HEK293 (cell line): ENCODE measurements around the gene PINLYP.

Source experiments
- OVOL3 ChIP-seq: fragments of 450-650 bp; formaldehyde crosslinking; IDR thresholded peaks from 2 replicates; pipeline ENCODE4 v1.5.1; 2016; ENCODE audit warnings: missing biosample characterization, missing genetic modification characterization
- TRIM28 ChIP-seq: IDR thresholded peaks from 2 replicates; pipeline ENCODE4 v1.6.1; 2011; ENCODE audit warnings: low read length, control low read depth, borderline replicate concordance
- ZBTB20 ChIP-seq: fragments of 450-650 bp; formaldehyde crosslinking; IDR thresholded peaks from 2 replicates; pipeline ENCODE4 v1.5.1; 2016; ENCODE audit warnings: missing biosample characterization, missing genetic modification characterization
- ZFP69B ChIP-seq: fragments of 450-650 bp; formaldehyde crosslinking; IDR thresholded peaks from 2 replicates; pipeline ENCODE4 v1.5.1; 2016; ENCODE audit warnings: missing biosample characterization, missing genetic modification characterization
- ZNF112 ChIP-seq: fragments of 450-650 bp; formaldehyde crosslinking; IDR thresholded peaks from 2 replicates; pipeline ENCODE4 v1.5.0; 2017; ENCODE audit warnings: missing biosample characterization, missing genetic modification characterization
- ZNF121 ChIP-seq: fragments of 450-650 bp; formaldehyde crosslinking; IDR thresholded peaks from 2 replicates; pipeline ENCODE4 v1.5.1; 2016; ENCODE audit warnings: missing biosample characterization, missing genetic modification characterization
- ZNF140 ChIP-seq: fragments of 450-650 bp; formaldehyde crosslinking; IDR thresholded peaks from 2 replicates; pipeline ENCODE4 v1.5.1; 2016; ENCODE audit warnings: missing biosample characterization, missing genetic modification characterization
- ZNF157 ChIP-seq: fragments of 450-650 bp; formaldehyde crosslinking; IDR thresholded peaks from 2 replicates; pipeline ENCODE4 v1.5.1; 2016; ENCODE audit warnings: missing biosample characterization, missing genetic modification characterization
- ZNF169 ChIP-seq: fragments of 450-650 bp; formaldehyde crosslinking; IDR thresholded peaks from 2 replicates; pipeline ENCODE4 v1.5.1; 2016; ENCODE audit warnings: missing biosample characterization, missing genetic modification characterization
- ZNF23 ChIP-seq: fragments of 450-650 bp; formaldehyde crosslinking; IDR thresholded peaks from 2 replicates; pipeline ENCODE4 v1.5.1; 2016; ENCODE audit warnings: missing biosample characterization, missing genetic modification characterization, borderline replicate concordance
- ZNF292 ChIP-seq: fragments of 450-650 bp; formaldehyde crosslinking; IDR thresholded peaks from 2 replicates; pipeline ENCODE4 v1.5.1; 2016; ENCODE audit warnings: low read depth, missing biosample characterization, missing genetic modification characterization, borderline replicate concordance
- ZNF510 ChIP-seq: fragments of 450-650 bp; formaldehyde crosslinking; IDR thresholded peaks from 2 replicates; pipeline ENCODE4 v1.5.1; 2018; ENCODE audit warnings: mild to moderate bottlenecking, missing genetic modification characterization, missing biosample characterization; ENCODE audit not compliant: insufficient replicate concordance
- ZNF560 ChIP-seq: fragments of 450-650 bp; formaldehyde crosslinking; IDR thresholded peaks from 2 replicates; pipeline ENCODE4 v1.5.1; 2017; ENCODE audit warnings: missing biosample characterization, missing genetic modification characterization, borderline replicate concordance
- ZNF610 ChIP-seq: fragments of 450-650 bp; formaldehyde crosslinking; IDR thresholded peaks from 2 replicates; pipeline ENCODE4 v1.5.1; 2016; ENCODE audit warnings: missing biosample characterization, missing genetic modification characterization, borderline replicate concordance
- ZNF626 ChIP-seq: fragments of 450-650 bp; sonication (Bioruptor Pico); formaldehyde crosslinking; IDR thresholded peaks from 2 replicates; pipeline ENCODE4 v1.5.1; 2018; ENCODE audit warnings: missing biosample characterization, missing genetic modification characterization, inconsistent platforms
- ZNF792 ChIP-seq: fragments of 450-650 bp; formaldehyde crosslinking; IDR thresholded peaks from 2 replicates; pipeline ENCODE4 v1.5.1; 2016; ENCODE audit warnings: missing biosample characterization, missing genetic modification characterization
- TF ChIP-seq, protein P1 (sequence below): fragments of 450-650 bp; formaldehyde crosslinking; IDR thresholded peaks from 2 replicates; pipeline ENCODE4 v1.5.1; 2017; ENCODE audit warnings: missing biosample characterization, missing genetic modification characterization
- TF ChIP-seq, protein P2 (sequence below): fragments of 450-650 bp; formaldehyde crosslinking; optimal IDR thresholded peaks from 2 replicates; pipeline ENCODE3; 2016; ENCODE audit warnings: missing biosample characterization, mild to moderate bottlenecking, missing genetic modification characterization
- TF ChIP-seq, protein P3 (sequence below): fragments of 450-650 bp; formaldehyde crosslinking; IDR thresholded peaks from 2 replicates; pipeline ENCODE4 v1.5.1; 2016; ENCODE audit warnings: missing biosample characterization, missing genetic modification characterization
- TF ChIP-seq, protein P4 (sequence below): fragments of 450-650 bp; IDR thresholded peaks from 2 replicates; pipeline ENCODE4 v1.5.1; 2018; ENCODE audit warnings: missing biosample characterization, missing genetic modification characterization
- TF ChIP-seq, protein P5 (sequence below): IDR thresholded peaks from 2 replicates; pipeline ENCODE4 v1.6.1; 2011; ENCODE audit warnings: mild to moderate bottlenecking, low read depth, low read length, borderline replicate concordance
- TF ChIP-seq, protein P6 (sequence below): fragments of 450-650 bp; formaldehyde crosslinking; IDR thresholded peaks from 2 replicates; pipeline ENCODE4 v1.5.1; 2016; ENCODE audit warnings: missing biosample characterization, missing genetic modification characterization
- TF ChIP-seq, protein P7 (sequence below): fragments of 450-650 bp; formaldehyde crosslinking; IDR thresholded peaks from 2 replicates; pipeline ENCODE4 v1.5.1; 2017; ENCODE audit warnings: missing biosample characterization, missing genetic modification characterization
- TF ChIP-seq, protein P8 (sequence below): fragments of 450-650 bp; formaldehyde crosslinking; IDR thresholded peaks from 2 replicates; pipeline ENCODE4 v1.5.1; 2016; ENCODE audit warnings: missing biosample characterization, missing genetic modification characterization, low read depth

Gene PINLYP

DNA sequence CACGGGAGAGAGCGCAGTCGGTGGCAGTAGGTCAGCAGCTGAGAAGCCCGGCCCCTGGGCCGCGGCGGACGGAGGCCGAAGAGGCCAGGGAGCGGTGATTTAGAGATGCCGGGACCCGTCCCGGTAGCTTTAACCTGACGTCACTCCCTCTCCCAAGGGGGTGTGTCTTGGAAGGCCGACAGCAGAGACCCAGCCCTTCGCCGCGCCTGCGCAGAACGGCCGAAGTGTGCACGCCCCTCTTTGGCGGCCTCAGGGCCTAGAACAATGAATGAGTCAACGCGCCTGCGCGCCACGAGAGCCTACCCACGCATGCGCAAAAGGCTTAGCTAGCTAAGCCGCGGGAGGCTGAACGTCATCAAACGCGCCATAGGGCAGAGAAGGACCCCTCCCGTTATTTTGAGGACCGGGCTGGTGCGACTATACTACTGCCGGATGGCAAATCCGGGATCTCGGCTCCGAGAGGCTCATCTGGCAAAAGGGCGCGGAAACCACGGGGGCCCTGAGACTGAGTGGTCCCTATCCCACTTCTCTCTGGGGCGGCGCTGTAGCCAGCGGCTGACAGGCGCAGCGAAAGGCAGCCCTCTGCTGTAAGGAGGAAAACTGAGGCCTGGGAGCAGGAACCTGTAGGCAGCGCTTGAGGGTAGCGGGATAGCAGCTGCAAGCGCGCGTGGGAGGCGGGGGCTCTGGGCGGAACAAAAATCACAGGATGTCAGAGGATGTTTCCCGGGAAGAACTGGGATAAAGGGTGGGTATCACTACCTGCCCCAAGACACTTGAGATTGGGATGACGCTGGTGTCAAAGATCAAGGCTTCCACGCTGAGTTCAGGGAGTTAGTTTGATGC lies 20.6 kb downstream of the PINLYP start, which contains the start of the genes IRGQ and ZNF576 (continued):
- TF ChIP-seq ZNF792 (0 out of 2 replicates have a peak, but pooled peaks have one; percentile 70), ZNF112 (tag by site-specific recombination) (no peak), ZNF169 (tag by site-specific recombination) (no peak), ZNF23 (tag by site-specific recombination) (no peak), ZNF292 (tag by site-specific recombination) (no peak), ZNF140 (tag by site-specific recombination) (no peak), OVOL3 (peak; percentile 100), ZNF510 (tag by site-specific recombination) (no peak), ZNF626 (no peak), ZNF610 (tag by site-specific recombination) (peak; percentile 83), TRIM28 (no peak), ZFP69B (tag by site-specific recombination) (peak; percentile 76), ZBTB20 (tag by site-specific recombination) (peak; percentile 74), ZNF560 (tag by site-specific recombination) (no peak), ZNF121 (tag by site-specific recombination) (no peak), ZNF157 (tag by site-specific recombination) (no peak)
- TF ChIP-seq, protein P1, sequence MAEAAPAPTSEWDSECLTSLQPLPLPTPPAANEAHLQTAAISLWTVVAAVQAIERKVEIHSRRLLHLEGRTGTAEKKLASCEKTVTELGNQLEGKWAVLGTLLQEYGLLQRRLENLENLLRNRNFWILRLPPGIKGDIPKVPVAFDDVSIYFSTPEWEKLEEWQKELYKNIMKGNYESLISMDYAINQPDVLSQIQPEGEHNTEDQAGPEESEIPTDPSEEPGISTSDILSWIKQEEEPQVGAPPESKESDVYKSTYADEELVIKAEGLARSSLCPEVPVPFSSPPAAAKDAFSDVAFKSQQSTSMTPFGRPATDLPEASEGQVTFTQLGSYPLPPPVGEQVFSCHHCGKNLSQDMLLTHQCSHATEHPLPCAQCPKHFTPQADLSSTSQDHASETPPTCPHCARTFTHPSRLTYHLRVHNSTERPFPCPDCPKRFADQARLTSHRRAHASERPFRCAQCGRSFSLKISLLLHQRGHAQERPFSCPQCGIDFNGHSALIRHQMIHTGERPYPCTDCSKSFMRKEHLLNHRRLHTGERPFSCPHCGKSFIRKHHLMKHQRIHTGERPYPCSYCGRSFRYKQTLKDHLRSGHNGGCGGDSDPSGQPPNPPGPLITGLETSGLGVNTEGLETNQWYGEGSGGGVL (tag by site-specific recombination) = no peak
- TF ChIP-seq, protein P2, sequence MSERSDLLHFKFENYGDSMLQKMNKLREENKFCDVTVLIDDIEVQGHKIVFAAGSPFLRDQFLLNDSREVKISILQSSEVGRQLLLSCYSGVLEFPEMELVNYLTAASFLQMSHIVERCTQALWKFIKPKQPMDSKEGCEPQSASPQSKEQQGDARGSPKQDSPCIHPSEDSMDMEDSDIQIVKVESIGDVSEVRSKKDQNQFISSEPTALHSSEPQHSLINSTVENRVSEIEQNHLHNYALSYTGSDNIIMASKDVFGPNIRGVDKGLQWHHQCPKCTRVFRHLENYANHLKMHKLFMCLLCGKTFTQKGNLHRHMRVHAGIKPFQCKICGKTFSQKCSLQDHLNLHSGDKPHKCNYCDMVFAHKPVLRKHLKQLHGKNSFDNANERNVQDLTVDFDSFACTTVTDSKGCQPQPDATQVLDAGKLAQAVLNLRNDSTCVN (tag by site-specific recombination) = peak; percentile 57
- TF ChIP-seq, protein P3, sequence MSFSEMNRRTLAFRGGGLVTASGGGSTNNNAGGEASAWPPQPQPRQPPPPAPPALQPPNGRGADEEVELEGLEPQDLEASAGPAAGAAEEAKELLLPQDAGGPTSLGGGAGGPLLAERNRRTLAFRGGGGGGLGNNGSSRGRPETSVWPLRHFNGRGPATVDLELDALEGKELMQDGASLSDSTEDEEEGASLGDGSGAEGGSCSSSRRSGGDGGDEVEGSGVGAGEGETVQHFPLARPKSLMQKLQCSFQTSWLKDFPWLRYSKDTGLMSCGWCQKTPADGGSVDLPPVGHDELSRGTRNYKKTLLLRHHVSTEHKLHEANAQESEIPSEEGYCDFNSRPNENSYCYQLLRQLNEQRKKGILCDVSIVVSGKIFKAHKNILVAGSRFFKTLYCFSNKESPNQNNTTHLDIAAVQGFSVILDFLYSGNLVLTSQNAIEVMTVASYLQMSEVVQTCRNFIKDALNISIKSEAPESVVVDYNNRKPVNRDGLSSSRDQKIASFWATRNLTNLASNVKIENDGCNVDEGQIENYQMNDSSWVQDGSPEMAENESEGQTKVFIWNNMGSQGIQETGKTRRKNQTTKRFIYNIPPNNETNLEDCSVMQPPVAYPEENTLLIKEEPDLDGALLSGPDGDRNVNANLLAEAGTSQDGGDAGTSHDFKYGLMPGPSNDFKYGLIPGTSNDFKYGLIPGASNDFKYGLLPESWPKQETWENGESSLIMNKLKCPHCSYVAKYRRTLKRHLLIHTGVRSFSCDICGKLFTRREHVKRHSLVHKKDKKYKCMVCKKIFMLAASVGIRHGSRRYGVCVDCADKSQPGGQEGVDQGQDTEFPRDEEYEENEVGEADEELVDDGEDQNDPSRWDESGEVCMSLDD = peak; percentile 71
- TF ChIP-seq, protein P4, sequence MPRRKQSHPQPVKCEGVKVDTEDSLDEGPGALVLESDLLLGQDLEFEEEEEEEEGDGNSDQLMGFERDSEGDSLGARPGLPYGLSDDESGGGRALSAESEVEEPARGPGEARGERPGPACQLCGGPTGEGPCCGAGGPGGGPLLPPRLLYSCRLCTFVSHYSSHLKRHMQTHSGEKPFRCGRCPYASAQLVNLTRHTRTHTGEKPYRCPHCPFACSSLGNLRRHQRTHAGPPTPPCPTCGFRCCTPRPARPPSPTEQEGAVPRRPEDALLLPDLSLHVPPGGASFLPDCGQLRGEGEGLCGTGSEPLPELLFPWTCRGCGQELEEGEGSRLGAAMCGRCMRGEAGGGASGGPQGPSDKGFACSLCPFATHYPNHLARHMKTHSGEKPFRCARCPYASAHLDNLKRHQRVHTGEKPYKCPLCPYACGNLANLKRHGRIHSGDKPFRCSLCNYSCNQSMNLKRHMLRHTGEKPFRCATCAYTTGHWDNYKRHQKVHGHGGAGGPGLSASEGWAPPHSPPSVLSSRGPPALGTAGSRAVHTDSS = 0 out of 2 replicates have a peak, but pooled peaks have one; percentile 31
- TF ChIP-seq, protein P5, sequence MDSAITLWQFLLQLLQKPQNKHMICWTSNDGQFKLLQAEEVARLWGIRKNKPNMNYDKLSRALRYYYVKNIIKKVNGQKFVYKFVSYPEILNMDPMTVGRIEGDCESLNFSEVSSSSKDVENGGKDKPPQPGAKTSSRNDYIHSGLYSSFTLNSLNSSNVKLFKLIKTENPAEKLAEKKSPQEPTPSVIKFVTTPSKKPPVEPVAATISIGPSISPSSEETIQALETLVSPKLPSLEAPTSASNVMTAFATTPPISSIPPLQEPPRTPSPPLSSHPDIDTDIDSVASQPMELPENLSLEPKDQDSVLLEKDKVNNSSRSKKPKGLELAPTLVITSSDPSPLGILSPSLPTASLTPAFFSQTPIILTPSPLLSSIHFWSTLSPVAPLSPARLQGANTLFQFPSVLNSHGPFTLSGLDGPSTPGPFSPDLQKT = no peak
- TF ChIP-seq, protein P6, sequence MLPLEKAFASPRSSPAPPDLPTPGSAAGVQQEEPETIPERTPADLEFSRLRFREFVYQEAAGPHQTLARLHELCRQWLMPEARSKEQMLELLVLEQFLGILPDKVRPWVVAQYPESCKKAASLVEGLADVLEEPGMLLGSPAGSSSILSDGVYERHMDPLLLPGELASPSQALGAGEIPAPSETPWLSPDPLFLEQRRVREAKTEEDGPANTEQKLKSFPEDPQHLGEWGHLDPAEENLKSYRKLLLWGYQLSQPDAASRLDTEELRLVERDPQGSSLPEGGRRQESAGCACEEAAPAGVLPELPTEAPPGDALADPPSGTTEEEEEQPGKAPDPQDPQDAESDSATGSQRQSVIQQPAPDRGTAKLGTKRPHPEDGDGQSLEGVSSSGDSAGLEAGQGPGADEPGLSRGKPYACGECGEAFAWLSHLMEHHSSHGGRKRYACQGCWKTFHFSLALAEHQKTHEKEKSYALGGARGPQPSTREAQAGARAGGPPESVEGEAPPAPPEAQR (tag by site-specific recombination) = peak; percentile 69; the same call in 1 of the 2 replicates
- TF ChIP-seq, protein P7, sequence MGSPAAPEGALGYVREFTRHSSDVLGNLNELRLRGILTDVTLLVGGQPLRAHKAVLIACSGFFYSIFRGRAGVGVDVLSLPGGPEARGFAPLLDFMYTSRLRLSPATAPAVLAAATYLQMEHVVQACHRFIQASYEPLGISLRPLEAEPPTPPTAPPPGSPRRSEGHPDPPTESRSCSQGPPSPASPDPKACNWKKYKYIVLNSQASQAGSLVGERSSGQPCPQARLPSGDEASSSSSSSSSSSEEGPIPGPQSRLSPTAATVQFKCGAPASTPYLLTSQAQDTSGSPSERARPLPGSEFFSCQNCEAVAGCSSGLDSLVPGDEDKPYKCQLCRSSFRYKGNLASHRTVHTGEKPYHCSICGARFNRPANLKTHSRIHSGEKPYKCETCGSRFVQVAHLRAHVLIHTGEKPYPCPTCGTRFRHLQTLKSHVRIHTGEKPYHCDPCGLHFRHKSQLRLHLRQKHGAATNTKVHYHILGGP (tag by site-specific recombination) = peak; percentile 90
- TF ChIP-seq, protein P8, sequence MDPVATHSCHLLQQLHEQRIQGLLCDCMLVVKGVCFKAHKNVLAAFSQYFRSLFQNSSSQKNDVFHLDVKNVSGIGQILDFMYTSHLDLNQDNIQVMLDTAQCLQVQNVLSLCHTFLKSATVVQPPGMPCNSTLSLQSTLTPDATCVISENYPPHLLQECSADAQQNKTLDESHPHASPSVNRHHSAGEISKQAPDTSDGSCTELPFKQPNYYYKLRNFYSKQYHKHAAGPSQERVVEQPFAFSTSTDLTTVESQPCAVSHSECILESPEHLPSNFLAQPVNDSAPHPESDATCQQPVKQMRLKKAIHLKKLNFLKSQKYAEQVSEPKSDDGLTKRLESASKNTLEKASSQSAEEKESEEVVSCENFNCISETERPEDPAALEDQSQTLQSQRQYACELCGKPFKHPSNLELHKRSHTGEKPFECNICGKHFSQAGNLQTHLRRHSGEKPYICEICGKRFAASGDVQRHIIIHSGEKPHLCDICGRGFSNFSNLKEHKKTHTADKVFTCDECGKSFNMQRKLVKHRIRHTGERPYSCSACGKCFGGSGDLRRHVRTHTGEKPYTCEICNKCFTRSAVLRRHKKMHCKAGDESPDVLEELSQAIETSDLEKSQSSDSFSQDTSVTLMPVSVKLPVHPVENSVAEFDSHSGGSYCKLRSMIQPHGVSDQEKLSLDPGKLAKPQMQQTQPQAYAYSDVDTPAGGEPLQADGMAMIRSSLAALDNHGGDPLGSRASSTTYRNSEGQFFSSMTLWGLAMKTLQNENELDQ (tag by site-specific recombination) = no peak
